NCI-H1048 (cell line): ENCODE measurements around the gene LRRC3C.
A peak's percentile ranks its signal among the peaks of the same experiment; 100 is the strongest.
"Not testable (repeated sequence)": the region's sequence is repeated elsewhere in the genome, so short reads cannot be mapped to it uniquely, and the experiment has no call there.

ENCODE experiments used
- DNase-seq: peaks from one replicate; lab custom pipeline; 2025; lab: John Stamatoyannopoulos, UW

The LRRC3C gene

DNA sequence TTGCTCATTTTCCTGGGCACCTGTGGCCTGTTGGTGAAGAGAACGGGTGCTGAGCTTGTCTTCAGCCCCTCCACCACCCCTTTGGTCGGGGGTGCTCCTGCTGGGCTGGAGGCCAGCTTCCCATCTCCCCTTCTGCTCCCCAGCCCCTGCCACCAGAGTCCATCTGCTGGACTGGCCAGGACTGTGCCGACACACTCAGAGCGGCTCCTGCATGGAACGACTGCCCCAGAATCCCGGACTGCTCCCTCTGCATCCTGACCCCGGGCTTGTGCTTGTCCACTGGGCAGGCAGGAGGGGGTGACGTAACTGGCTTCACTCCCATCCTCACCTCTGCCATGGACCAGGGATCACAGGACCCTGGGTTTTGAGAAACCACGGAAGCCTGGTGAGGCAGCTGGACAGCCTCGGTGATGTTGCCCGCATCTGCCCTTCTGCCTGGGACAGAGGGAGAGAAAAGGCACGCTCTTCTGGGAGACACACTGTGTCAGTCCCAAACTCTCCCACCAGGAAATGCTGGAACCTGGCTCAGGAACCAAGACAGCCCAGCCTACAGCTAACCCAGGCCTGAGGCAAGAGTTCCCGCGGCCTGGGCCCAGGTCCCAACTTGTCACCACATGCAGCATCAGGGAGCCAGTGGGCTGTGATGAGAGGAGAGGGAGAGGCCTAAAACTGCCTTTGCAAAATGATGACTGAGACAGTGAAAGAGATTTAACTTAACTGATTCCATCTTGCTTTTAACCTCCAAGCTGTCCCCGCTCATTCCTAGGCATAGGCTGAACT is 19.2 kb downstream of the LRRC3C start:
- no peak for DNase-seq

DNA sequence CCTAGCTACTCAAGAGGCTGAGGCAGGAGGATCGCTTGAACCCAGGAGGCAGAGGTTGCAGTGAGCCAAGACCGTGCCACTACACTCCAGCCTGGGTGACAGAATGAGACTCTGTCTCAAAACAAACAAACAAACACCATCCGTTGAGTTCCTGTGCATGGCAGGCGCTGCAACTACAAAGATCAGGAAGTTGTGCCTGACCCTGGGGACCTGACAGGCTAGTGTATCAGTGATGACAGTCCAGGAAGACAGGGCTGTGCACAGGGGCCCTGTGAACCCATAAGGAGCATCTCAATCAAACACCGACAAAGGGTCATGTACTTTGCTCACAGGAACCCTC is 20.9 kb downstream of the LRRC3C start:
- DNase-seq = not testable (repeated sequence)

DNA sequence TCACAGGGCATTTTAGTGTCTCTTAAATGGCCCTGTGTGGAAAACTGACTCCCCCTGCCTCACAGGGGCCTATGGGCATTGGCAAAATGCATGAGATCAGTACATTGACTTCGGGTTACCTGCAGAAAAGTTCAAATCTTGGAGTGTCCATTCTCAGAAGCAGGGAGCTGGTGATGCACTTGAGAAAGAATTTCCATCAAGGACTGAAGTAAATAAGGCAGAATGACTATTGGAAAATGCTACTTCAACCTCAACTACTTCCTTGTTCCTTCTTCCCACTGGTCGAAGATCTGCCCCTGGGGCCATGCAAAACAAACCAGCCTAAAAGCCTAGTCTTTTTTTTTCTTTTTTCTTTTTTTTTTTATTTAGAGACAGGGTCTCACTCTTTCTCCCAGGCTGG is 21.5 kb downstream of the LRRC3C start:
- DNase-seq = no peak

DNA sequence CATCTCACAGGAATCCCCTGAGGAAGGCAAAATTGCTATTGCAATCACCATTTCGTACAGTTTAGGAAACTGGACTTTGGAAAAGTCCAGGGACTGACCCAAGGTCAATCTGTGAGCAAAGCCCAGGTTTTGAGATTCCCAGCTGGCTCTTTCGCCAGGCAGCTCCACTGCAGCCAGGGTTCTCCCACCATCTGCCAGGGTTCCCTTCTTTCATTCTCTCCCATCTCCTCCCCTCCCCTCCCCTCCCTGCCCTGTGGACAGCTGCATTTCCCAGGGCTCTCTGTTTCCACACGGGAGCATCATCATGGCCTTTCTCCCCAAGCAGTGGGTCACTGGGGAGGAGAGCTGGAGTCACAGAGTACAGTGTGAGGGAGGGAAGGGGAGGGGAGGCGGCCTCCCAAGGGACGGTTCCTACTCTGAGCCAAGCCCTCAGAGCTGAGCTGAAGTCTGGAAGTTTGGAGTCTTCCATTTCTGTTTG is 23.4 kb downstream of the LRRC3C start:
- DNase-seq = no peak

DNA sequence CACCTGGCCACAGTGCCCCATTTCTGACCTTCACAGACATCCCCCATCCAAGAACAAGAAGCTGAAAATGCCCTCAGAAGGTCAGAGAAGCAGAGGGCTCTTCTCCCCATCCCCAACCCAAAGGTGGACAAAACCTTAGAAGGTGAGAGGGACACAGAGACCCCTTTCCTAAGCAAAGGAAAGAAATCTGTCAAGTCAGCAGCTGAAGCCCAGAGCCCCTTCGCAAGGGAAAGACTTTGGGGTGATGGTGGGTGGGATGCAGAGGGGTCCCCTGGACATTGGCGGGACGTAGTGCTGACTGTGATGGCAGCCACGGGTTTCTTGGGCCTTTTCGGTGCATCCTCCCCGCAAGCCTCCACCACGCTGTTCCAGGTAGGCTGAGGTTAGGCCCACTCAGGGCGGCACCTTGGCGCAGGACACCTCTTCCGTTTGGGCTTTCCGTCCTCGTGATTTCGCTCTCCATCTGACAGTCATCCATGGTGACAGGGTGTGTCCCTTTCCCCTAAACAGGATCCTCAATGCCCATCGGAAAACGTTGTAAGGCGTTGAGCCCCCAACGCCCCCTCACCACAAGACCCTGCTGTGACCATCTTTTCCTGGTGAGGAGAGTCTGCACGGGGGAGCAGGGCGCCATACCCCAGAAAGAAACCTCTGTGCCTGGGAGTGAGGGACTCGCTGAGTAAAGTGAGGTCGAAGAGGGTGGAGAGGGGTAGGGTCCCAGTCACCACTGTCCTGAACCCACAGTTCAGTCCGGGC is 24.6 kb downstream of the LRRC3C start:
- DNase-seq = no peak

DNA sequence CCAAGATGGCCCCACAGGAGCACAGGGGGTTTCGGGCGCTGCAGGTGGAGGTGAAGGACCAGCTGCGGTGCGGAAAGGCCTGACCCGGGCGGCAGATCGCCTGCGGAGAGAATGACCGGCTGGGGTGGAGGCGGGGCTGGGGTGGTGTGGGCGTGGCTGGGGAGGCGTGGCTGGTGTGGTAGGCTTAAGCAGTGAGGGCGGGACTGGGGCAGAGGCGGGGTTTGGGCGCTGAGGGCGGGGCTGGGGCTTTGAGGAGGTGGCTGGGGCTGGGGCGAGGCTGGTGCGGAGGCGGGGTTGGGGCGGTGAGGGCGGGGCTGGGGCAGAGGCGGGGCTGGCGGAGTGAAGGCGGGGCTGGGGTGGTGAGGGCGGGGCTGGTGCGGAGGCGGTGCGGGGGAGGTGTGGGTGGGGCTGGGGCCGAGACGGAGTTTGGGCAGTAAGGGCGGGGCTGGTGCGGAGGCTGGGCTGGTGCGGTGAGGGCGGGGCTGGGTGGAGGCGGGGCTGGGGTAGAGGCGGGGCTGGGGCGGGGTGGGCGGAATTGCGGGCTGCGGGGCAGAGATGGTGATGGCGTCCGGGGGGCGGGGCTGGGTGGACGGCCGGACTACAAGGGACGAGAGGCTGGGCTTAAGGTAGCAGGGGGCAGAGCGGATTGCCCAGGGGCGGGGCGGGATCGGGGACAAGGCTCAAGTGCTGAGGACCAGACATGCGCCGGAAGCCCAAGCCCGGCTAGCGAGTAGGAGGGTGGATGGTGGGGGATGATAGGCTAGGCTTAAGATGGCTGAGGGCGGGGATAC is 25.3 kb downstream of the LRRC3C start:
- peak; percentile 72 for DNase-seq

DNA sequence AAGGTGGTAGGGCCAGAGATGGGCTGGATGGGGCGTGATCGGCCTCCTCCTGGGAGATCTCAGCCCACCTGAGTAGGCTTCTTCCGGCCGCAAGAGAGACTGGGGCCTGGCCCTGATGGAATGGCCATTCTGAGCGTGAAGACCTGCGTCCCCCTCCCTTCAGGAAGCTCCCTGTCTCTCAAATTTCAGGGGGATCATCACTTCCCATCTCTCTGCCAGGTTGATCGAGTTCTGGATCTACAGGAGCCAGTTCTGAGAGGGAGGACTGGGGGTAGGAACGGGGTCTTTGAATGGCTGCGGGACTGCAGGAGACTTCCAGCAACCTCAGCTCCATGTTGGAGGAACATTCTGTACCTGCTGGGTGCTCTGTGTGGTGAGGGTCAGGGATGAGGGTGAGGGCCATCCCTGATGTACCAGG is 25.9 kb downstream of the LRRC3C start:
- DNase-seq = no peak

DNA sequence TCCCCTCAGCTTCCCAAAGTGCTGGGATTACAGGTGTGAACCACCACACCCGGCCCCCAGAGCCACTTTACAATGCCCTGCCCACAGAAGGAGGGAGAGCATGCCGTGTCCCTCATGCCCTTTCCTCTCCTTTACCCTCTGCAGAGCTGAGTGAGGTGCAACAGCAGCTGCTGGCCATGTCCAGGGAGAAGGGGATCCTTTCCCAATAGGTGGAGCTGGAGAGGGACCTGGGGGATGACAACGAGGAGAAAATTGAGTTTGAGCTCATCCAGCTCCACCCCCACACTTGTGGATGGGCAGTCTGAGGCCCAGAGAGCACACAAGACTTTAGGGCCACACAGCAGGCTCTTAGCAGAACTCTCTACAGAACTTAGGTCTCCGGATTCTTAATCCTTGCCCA is 27.3 kb downstream of the LRRC3C start:
- no peak for DNase-seq

DNA sequence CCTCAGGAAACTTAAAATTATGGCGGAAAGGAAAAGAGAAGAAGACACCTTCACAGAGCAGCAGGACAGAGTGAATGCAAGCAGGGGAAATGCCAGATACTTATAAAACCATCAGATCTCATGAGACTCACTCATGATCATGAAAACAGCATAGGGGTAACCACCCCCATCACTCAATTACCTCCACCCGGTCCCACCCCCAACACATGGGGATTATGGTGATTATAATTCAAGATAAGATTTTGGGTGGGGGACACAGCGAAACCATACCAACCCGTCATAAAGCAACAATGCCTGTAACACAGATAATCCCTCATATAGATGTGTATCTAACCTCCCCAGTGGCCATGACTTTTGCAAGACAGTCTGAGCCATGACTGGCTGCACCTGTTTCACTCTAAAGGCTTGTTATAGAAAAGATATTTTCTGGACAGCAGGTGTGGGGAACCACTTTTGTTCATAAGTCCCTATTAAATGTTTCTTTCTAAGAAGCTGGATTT is 28.2 kb downstream of the LRRC3C start:
- no peak for DNase-seq

DNA sequence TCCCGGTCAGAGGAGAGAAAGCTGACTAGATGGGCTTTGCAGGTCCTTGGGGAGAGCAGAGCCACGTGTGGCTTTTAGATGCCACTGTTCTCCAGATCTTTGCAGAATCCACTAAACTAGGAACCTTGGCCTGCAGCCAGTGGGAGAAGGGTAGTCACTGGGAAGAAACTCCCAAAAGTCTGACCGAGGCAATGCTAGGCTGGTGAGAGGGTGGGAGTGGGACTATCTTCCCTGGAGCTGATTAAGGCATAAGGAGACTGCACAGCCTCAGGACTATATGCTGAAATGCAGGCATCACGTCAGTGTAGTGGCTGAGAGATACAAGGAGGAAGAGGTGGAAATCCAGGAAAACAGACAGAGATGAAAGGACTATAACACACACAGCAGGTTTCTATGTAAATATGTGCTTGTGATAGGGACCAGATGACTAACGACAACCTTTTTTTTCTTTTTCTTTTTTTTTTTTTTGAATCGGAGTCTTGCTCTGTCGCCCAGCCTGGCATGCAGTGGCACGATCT is 33.1 kb downstream of the LRRC3C start:
- no peak for DNase-seq

DNA sequence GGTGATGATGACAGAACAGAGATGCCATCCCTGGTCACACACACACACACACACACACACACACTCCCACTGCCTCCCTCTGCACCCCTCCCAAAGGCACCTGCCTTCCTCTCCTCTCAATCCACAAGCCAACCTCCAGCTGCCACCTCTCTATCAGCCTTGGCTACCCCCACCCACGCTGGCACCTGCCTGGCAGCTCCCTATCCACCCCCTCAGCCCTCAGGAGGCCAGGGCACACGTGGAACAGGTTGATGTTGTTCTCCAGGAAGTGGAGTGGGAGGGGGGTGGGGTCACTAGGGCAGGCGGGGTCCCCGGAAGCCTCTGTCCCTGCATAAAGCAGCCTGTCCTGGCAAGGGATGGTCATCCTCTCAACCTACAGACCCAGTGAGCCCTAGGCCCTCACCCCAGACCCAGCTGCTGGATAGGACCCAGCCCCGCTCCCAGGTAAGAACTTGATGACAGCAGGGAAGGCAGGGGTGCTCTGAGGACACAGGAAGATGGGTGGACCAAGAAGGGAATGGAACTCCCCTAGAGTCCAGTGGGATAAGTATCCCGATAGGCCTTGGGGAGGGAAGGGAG is 35.2 kb downstream of the LRRC3C start, which contains the start of gene GSDMA:
Gene GSDMA, plus strand, starts transcription at position 363 of the 579 bp plus-strand sequence. CDS start 2,684 bp downstream, outside the sequence.
- DNase-seq = no peak

DNA sequence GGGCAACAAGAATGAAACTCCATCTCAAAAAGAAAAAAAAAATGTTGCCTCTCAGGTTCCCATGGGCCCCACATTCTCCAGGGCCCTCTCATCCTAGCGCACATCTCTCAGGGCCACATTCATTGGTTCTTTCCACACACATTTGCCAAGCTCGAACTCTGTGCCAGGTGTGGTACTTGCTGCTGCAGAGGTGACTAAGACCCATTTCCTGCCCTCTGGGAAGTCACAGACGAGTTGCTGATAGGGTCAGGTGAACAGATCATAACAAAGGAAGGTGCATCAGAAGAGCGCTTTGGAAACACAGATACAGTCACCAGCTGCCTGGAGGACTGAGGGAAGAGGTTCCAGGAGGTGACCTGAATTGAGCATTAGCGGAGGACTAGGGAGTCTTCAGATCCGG is 36.3 kb downstream of the LRRC3C start:
- DNase-seq = no peak

DNA sequence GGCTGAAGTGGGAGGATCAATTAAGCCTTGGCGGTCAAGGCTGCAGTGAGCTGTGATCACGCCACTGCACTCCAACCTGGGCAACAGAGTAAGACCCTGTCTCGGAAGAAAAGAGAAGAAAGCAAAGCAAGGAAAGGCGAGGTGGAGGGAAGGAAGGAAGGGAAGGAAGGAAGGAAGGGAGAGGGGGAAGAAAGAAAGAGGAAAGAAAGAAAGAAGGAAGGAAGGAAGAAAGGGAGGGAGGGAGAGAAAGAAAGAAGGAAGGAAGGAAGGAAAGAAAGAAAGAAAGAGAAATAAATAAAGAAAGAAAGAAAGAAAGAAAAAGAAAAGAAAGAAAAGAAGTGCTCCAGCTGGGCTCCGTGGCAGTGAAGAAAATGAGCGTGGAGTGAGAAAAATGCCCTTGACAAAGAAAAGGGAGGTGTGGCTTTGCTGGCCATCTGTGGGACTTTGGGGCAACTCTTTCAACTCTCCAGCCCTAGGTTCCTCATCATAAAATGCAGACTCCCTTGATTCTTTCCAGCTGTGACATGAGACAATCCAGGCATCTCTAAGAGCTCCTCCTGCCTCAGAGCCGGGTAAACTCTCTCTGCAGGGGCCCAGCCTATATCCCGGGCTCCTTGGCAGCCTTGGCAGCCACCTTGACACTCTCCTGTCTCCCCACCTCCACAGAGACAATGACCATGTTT is 37.6 kb downstream of the LRRC3C start:
- no peak for DNase-seq

DNA sequence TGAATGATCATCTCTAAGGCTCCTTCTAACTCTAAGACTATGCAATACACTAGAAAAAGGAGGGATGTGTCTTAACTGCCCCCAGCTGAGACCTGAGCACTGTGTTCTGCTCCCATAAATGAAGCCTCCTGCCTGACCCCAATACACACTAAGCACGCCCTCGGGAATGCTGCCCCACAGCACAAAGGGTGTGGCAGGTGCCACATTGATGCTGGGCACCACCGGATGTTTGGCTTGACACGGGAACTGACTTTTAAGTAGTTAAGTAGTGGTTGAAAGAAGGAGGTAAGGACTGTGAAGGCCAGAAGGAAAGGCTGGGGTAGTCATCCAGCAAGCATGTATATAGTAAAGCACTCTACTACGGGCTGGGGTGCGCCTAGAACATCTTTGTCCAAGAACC is 39.2 kb downstream of the LRRC3C start:
- no peak for DNase-seq

DNA sequence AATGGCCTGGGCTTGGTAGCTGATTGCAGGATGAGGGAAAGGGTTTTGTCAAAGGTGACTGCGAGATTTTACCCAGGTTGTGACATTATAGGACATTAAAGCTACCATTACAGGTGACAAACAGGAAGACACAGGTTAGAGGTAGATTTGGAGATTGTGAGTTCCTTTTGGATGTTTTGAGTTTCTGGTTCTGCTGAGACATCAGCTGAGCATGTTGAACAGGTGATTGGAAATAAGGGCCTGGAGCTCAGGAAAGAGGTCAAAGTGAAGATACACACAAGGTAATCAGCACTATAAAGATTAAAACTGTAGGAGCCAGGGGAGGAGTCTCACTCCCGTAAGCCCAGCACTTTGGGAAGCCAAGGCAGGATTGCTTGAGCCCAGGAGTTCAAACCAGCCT is 41.2 kb downstream of the LRRC3C start:
- DNase-seq = no peak

DNA sequence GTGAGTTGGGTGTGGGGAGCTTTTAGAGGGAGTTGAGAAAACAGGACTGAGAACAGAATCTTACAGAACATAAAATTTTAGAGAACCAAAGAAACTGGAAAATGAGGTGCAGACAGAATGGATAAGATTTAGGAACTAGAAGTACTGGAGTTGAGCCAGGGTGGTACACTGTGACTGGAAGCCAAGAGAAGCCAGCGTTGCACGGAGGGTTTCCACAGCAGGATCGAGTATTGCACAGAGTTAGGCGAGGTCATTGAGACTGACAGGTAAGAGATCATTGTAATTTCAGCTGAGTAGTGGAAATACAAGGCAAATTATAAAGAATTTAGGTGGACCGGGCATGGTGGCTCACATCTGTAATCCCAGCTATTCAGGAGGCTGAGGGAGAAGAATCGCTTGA is 41.8 kb downstream of the LRRC3C start:
- DNase-seq = no peak

DNA sequence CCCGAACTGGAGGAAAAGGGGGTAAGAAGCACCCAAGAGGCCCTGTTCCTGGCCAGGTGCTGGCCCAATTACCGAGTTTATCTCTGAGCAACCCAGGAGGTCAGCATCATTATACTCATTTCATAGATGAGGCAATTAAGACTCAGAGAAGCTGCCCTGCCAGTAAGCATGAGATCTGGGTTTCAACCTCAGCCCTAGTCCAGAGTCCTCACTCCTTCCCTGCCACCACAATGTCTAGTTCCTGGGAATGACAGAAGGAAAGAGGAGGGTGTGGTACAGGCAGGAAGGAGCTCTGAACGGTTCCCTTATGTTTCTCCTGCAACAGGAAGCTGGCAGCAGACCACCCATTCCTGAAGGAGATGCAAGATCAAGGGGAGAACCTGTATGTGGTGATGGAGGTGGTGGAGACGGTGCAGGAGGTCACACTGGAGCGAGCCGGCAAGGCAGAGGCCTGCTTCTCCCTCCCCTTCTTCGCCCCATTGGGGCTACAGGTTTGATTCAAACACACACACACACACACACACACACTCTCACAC is 42.7 kb downstream of the LRRC3C start:
- no peak for DNase-seq

DNA sequence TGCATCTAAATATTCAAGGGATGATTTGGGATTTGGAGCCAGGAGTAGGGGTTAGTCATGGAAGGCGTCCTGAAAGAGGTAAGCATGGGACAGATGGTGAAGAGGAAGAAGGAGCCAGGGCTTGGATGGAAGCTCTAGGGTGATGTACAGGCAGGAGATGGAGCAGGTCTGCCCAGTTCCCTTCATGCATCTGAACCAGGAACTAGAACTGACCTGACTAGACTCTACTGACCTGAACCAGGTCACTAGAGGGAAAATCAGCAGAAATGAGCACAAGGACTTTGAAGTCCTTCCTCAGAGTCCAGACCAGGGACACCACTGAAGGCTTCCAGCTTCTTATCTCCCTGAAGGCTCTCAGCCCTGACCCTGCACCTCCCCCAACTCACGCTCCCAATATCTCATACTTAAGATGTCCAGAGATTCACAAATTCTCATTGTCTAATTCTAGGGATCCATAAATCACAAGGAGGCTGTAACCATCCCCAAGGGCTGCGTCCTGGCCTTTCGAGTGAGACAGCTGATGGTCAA is 43.6 kb downstream of the LRRC3C start:
- no peak for DNase-seq

DNA sequence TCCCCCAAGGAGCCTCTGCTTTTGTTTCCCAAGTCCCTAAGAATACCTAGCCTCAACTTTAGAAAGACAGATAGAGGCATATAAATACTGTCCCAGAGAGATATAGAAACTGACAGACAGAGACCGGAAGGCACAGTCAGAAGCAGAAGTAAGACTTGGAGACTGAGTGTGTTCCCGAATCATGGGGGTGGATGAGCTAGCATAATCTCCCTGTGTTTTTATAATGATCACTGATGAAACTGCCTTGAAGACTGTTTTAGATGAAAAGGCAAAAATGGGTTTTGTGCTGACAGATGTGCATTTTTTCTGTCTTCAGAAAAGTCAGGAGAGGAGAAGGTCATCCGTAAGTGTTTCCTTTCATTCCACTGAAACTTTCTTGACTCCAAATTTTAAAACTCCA is 44.7 kb downstream of the LRRC3C start:
- no peak for DNase-seq

DNA sequence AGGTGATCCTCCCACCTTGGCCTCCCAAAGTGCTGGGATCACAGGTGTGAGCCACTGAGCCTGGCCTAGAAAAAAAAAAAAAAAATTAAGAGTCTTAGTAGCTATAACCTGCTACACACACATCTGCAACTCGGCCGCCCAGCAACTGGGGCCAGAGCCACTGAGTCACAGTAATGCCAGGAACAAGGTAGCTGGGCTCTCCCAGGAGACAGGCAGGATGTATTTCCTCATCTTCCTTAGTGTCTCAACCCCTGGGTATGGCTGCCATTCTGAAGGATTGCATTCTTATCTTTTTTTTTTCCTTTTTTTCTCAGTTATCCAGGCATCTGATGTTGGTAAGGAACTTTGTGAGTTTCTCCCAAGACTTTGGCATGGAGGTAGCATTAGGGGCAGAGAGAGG is 46.0 kb downstream of the LRRC3C start:
- DNase-seq = no peak

DNA sequence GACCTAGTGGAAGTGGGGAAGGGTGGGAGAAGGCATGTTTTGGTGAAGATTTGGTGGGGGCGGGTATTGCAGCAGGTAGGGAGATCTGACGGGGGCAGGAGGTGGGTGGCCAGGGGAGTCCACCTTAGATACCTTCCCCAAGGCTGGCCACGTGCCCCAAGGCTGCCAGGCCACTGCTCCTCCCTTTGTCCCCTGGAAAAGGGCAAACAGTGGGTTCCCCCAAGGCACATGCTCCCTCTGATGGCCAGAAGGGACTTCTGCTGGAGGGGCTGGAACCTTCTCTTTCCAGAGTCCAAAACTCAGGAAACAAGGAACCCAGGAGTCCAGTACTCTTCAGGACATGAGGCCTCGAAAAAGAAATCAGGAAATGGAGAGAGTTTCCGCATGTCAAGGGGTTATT is 46.9 kb downstream of the LRRC3C start:
- DNase-seq = no peak
